DMS53 (cell line): ENCODE results near the gene RAB22A.
"Not testable (repeated sequence)": the region's sequence is repeated elsewhere in the genome, so short reads cannot be mapped to it uniquely, and the experiment has no call there.

Experiments used
- DNase-seq: peaks from one replicate; lab custom pipeline; 2025; lab: John Stamatoyannopoulos, UW

RAB22A gene

GRCh38 chr20:58344741-58345140, 35.2 kb downstream of the RAB22A start:
- DNase-seq, result no peak

- peak; percentile 26 for DNase-seq
Observed at GRCh38 chr20:58349570-58349969, 40.1 kb downstream of the RAB22A start.

GRCh38 chr20:58352468-58352867, 43.0 kb downstream of the RAB22A start:
- DNase-seq, result no peak

- no peak for DNase-seq
Observed at GRCh38 chr20:58359441-58359840, 49.9 kb downstream of the RAB22A start.

- DNase-seq, result no peak
Observed at GRCh38 chr20:58360936-58361335, 51.4 kb downstream of the RAB22A start.

- peak; percentile 10 for DNase-seq
Observed at GRCh38 chr20:58361481-58362205, 52.1 kb downstream of the RAB22A start.

GRCh38 chr20:58362206-58362516, 52.6 kb downstream of the RAB22A start:
- no peak for DNase-seq

GRCh38 chr20:58362970-58363369, 53.5 kb downstream of the RAB22A start:
- no peak for DNase-seq

- DNase-seq, result no peak
Observed at GRCh38 chr20:58366866-58367265, 57.4 kb downstream of the RAB22A start.

- no peak for DNase-seq
Observed at GRCh38 chr20:58372806-58373205, 63.3 kb downstream of the RAB22A start.

GRCh38 chr20:58373296-58373695, 63.8 kb downstream of the RAB22A start:
- not testable (repeated sequence) for DNase-seq

- DNase-seq, result no peak
Observed at GRCh38 chr20:58374027-58374850, 64.7 kb downstream of the RAB22A start.

- no peak for DNase-seq
Observed at GRCh38 chr20:58374906-58375758, 65.6 kb downstream of the RAB22A start.

GRCh38 chr20:58375759-58376352, 66.3 kb downstream of the RAB22A start:
- DNase-seq, result no peak

- DNase-seq, result no peak
Observed at GRCh38 chr20:58377017-58377416, 67.5 kb downstream of the RAB22A start.

- no peak for DNase-seq
Observed at GRCh38 chr20:58377766-58378401, 68.4 kb downstream of the RAB22A start.

GRCh38 chr20:58378704-58379103, 69.2 kb downstream of the RAB22A start:
- no peak for DNase-seq

- DNase-seq, result no peak
Observed at GRCh38 chr20:58381627-58382026, 72.1 kb downstream of the RAB22A start.

GRCh38 chr20:58382096-58382495, 72.6 kb downstream of the RAB22A start:
- no peak for DNase-seq

GRCh38 chr20:58384821-58385220, 75.3 kb downstream of the RAB22A start:
- no peak for DNase-seq

GRCh38 chr20:58388028-58388601, 78.6 kb downstream of the RAB22A start:
- no peak for DNase-seq
